Liver (tissue), 9 donors: Measurements from ENCODE around the gene CSNK2B. TPM values are rescaled to one million over a fixed set of nuclear protein-coding genes. Genes with fewer than 3 reads are reported as not detected.

ENCODE experiments used
- DNase-seq: peaks from one replicate; pipeline ENCODE4 v3.0.0-alpha.2; 2017; ENCODE audit warnings: low spot score
- H3K27ac ChIP-seq, 2 donors: one replicate each; pipeline ENCODE4 v1.7.0; 2013; ENCODE audit warnings: inconsistent platforms in 2 of 2, low read length in 2 of 2, control low read depth in 1 of 2, low read depth in 1 of 2, mild to moderate bottlenecking in 1 of 2
- H3K27me3 ChIP-seq, 4 donors: one replicate each; pipeline versions ENCODE4 v1.6.1 to v1.7.0; 2013; ENCODE audit warnings: low read length in 3 of 4, inconsistent platforms in 1 of 4, mild to moderate bottlenecking in 1 of 4, moderate library complexity in 1 of 4; ENCODE audit not compliant: control insufficient read depth in 4 of 4, insufficient read depth in 4 of 4
- H3K36me3 ChIP-seq, 4 donors: one replicate each; pipeline versions ENCODE4 v1.6.1 to v1.7.0; 2013; ENCODE audit warnings: low read length in 3 of 4, mild to moderate bottlenecking in 3 of 4, low read depth in 1 of 4, moderate library complexity in 1 of 4; ENCODE audit not compliant: control insufficient read depth in 4 of 4, insufficient read depth in 3 of 4
- H3K4me1 ChIP-seq, 4 donors: one replicate each; pipeline versions ENCODE4 v1.6.1 to v1.7.0; 2013; ENCODE audit warnings: low read length in 3 of 4, mild to moderate bottlenecking in 3 of 4, moderate library complexity in 1 of 4; ENCODE audit not compliant: control insufficient read depth in 4 of 4, insufficient read depth in 4 of 4
- H3K4me3 ChIP-seq, 3 donors: one replicate each; pipeline versions ENCODE4 v1.6.1 to v1.7.0; 2013; ENCODE audit warnings: low read length in 3 of 3, control low read depth in 1 of 3, low read depth in 1 of 3, mild to moderate bottlenecking in 1 of 3
- H3K9ac ChIP-seq, 2 donors: one replicate each; pipeline ENCODE4 v1.7.0; 2013; ENCODE audit warnings: low read length in 2 of 2, mild to moderate bottlenecking in 2 of 2, moderate library complexity in 2 of 2, control low read depth in 1 of 2, low read depth in 1 of 2
- H3K9me3 ChIP-seq, 4 donors: one replicate each; pipeline versions ENCODE4 v1.6.1 to v1.7.0; 2013; ENCODE audit warnings: low read length in 3 of 4; ENCODE audit not compliant: control insufficient read depth in 4 of 4
- ATF3 ChIP-seq: IDR thresholded peaks from 2 replicates; pipeline ENCODE4 v1.6.1; 2016; ENCODE audit warnings: antibody characterized with exemption
- CTCF ChIP-seq: fragments of 150-350 bp; IDR thresholded peaks from 2 replicates; pipeline ENCODE4 v1.5.1; 2017; ENCODE audit warnings: improper control_type of control experiment, low read depth, low read length; ENCODE audit not compliant: missing input control
- EGR1 ChIP-seq, 2 donors: IDR thresholded peaks; 2 replicates each; pipeline ENCODE4 v1.6.1; 2016 to 2018; ENCODE audit warnings: antibody characterized with exemption in 2 of 2, low read depth in 2 of 2
- FOXA1 ChIP-seq: IDR thresholded peaks from 2 replicates; pipeline ENCODE4 v1.6.1; 2016; ENCODE audit warnings: antibody characterized with exemption
- FOXA2 ChIP-seq: IDR thresholded peaks from 2 replicates; pipeline ENCODE4 v1.6.1; 2016; ENCODE audit warnings: antibody characterized with exemption
- GABPA ChIP-seq, 2 donors: IDR thresholded peaks in 1 of 2; conservative IDR thresholded peaks in 1 of 2; 2 replicates each; pipeline ENCODE4 v1.6.1; 2016; ENCODE audit warnings: antibody characterized with exemption in 2 of 2, mild to moderate bottlenecking in 1 of 2, moderate library complexity in 1 of 2
- HNF4A ChIP-seq, 2 donors: conservative IDR thresholded peaks; 2 replicates each; pipeline ENCODE4 v1.6.1; 2016; ENCODE audit warnings: antibody characterized with exemption in 2 of 2, mild to moderate bottlenecking in 2 of 2
- HNF4G ChIP-seq: IDR thresholded peaks from 2 replicates; pipeline ENCODE4 v1.6.1; 2016; ENCODE audit warnings: antibody characterized with exemption
- JUND ChIP-seq, 2 donors: IDR thresholded peaks; 2 replicates each; pipeline ENCODE4 v1.6.1; 2016; ENCODE audit warnings: antibody characterized with exemption in 2 of 2
- NR2F2 ChIP-seq: IDR thresholded peaks from 2 replicates; pipeline ENCODE4 v1.6.1; 2016; ENCODE audit warnings: antibody characterized with exemption
- RAD21 ChIP-seq, 2 donors: IDR thresholded peaks; 2 replicates each; pipeline ENCODE4 v1.6.1; 2016; ENCODE audit warnings: antibody characterized with exemption in 2 of 2, mild to moderate bottlenecking in 2 of 2
- REST ChIP-seq: IDR thresholded peaks from 2 replicates; pipeline ENCODE4 v1.6.1; 2016; ENCODE audit warnings: antibody characterized with exemption, mild to moderate bottlenecking
- RXRA ChIP-seq, 2 donors: IDR thresholded peaks; 2 replicates each; pipeline ENCODE4 v1.6.1; 2017 to 2018; ENCODE audit warnings: antibody characterized with exemption in 2 of 2, mild to moderate bottlenecking in 1 of 2
- SP1 ChIP-seq: IDR thresholded peaks from 2 replicates; pipeline ENCODE4 v1.6.1; 2018; ENCODE audit warnings: antibody characterized with exemption, mild to moderate bottlenecking
- TAF1 ChIP-seq: conservative IDR thresholded peaks from 2 replicates; pipeline ENCODE4 v1.6.1; 2016; ENCODE audit warnings: antibody characterized with exemption, mild to moderate bottlenecking
- YY1 ChIP-seq: IDR thresholded peaks from 2 replicates; pipeline ENCODE4 v1.6.1; 2016; ENCODE audit warnings: antibody characterized with exemption, mild to moderate bottlenecking
- ZBTB33 ChIP-seq: IDR thresholded peaks from 2 replicates; pipeline ENCODE4 v1.6.1; 2016; ENCODE audit warnings: antibody characterized with exemption
- WGBS: extraction: QIAGEN DNeasy Blood & Tissue Kit; methylation state at CpG from one replicate; pipeline ENCODE4 v1.1.7; 2013; 5-methylcytosine and 5-hydroxymethylcytosine counted together
- polyA plus RNA-seq, 2 donors: library from polyadenylated mRNA; stranded (reverse) in 1 of 2; unstranded in 1 of 2; fragments of 200-250 nt in 1 of 2; fragments of >200 nt in 1 of 2; fragmentation: Nextera tagmentation in 1 of 2; extraction: Ambion mirVana in 1 of 2; gene quantifications; one replicate each; pipeline versions ENCODE4 v1.2.1 to v1.2.3, GENCODE V29; 2013 to 2015
- total RNA-seq, 2 donors: library from RNA; depleted of rRNA; stranded (reverse); fragments of >200 nt; gene quantifications; one replicate each; pipeline ENCODE4 v1.2.3, GENCODE V29; 2014
- TF ChIP-seq, protein P1 (sequence below): IDR thresholded peaks from 2 replicates; pipeline ENCODE4 v1.6.1; 2016; ENCODE audit warnings: antibody characterized with exemption
- donor health status: healthy.
- donor health status: healthy.
- donor health status: healthy.
- donor health status: healthy.
- donor health status: healthy.

Gene CSNK2B
- total and polyA plus RNA-seq, 4 donors = 58.1 to 108 (median 77.0) TPM

- Histone ChIP-seq H3K27me3 (no peaks in the 10 kb centered on the region), H3K4me3 (peak overlapping the region; percentile 72 to 96 (median 73)), H3K9me3 (no peaks in the 10 kb centered on the region), H3K27ac (peak overlapping the region; percentile 94), H3K9ac (peak overlapping the region; percentile 85 to 98), H3K36me3 (peaks cover 2 to 7% (median 5%) of the 10 kb centered on the region in 4 donors), H3K4me1 (peaks cover 0 to 17% (median 14%) of the 10 kb centered on the region in 4 donors)
- TF ChIP-seq TAF1 (no peak), ATF3 (no peak), JUND (IDR thresholded peaks at IDR 0.05) (no peak), CTCF (no peak), RXRA (IDR thresholded peaks at IDR 0.05) (no peak), SP1 (no peak), GABPA (IDR thresholded peaks at IDR 0.05 in 1 of 2, conservative IDR thresholded peaks at IDR 0.05 in 1 of 2) (no peak)
- 24% methylated on average over 7 of the region's 7 CpGs for WGBS
- DNase-seq = no peak
Measured at GRCh38 chr6:31701666-31702404, 36.0 kb downstream of the CSNK2B start.

DNA sequence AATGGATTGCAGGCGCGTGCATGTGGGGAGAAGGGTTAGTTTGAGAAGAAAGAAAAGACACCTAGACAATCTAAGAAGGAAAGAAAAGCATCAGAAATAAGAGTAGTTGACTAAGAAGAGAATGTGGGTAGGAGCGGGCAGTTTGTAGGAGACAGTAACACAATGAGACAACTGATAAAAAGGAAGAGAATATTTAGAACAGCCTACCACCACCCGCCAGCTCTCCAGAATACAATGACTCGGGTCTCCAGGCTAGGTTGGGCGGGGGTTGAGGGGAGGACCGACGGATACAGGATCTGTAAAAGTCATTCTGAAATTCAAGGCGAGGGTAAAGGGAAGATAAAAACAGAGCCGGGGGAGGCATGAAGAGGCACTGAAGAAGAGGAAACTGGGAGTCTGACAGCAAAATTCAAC, 36.5 kb downstream of the CSNK2B start:
- no peak for DNase-seq
- Histone ChIP-seq H3K4me3 (peak overlapping the region; percentile 72 to 96 (median 73)), H3K4me1 (peaks cover 0 to 17% (median 14%) of the 10 kb centered on the region in 4 donors), H3K27me3 (no peaks in the 10 kb centered on the region), H3K27ac (peak overlapping the region; percentile 94), H3K9ac (peak overlapping the region; percentile 85 to 98), H3K36me3 (peaks cover 0 to 7% (median 4%) of the 10 kb centered on the region in 4 donors), H3K9me3 (no peaks in the 10 kb centered on the region)
- WGBS = under 1% methylated on average over 10 of the region's 10 CpGs
- TF ChIP-seq YY1 (no peak), FOXA1 (no peak), NR2F2 (no peak), GABPA (IDR thresholded peaks at IDR 0.05 in 1 of 2, conservative IDR thresholded peaks at IDR 0.05 in 1 of 2) (no peak), RAD21 (IDR thresholded peaks at IDR 0.05) (no peak), SP1 (no peak), HNF4G (no peak), FOXA2 (no peak), RXRA (IDR thresholded peaks at IDR 0.05) (no peak), HNF4A (conservative IDR thresholded peaks at IDR 0.05) (no peak), REST (no peak), JUND (IDR thresholded peaks at IDR 0.05) (no peak), TAF1 (no peak), EGR1 (IDR thresholded peaks at IDR 0.05; ENCODE audit: low read depth in 2 of 2) (no peak), ATF3 (no peak), CTCF (no peak), ZBTB33 (no peak)
- TF ChIP-seq, protein P1, sequence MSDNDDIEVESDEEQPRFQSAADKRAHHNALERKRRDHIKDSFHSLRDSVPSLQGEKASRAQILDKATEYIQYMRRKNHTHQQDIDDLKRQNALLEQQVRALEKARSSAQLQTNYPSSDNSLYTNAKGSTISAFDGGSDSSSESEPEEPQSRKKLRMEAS = no peak
